Natural killer cell treated with Interleukin-12 subunit alpha and Interleukin-12 subunit beta and Interleukin-15 and Interleukin-18, amount 100 ng/mL, for 72 hours (primary cell): ENCODE data around the gene SNCG. TPM values are rescaled to one million over a fixed set of nuclear protein-coding genes. Genes with fewer than 3 reads are reported as not detected.
"Not testable (repeated sequence)": the region's sequence is repeated elsewhere in the genome, so short reads cannot be mapped to it uniquely, and the experiment has no call there.

ENCODE experiments used
- ATAC-seq, 2 donors: fragments of 150-1000 bp; cut with Tn5 transposase in 1 of 2; sonication (Bioruptor Pico), chemical (Tn5 transposase) in 1 of 2; 2 replicates each; pipeline ENCODE4 v1.10.0; 2021
- DNase-seq: peaks from one replicate; pipeline ENCODE4 v3.0.0; 2022; ENCODE audit warnings: low spot score
- H3K27ac Mint-ChIP-seq, 2 donors: 1 replicate in 1 of 2; 2 replicates in 1 of 2; pipeline ENCODE4 v1.8.0; 2022; ENCODE audit warnings: mixed read lengths in 2 of 2, mild to moderate bottlenecking in 1 of 2, moderate library complexity in 1 of 2
- H3K27me3 Mint-ChIP-seq, 2 donors: 1 replicate in 1 of 2; 2 replicates in 1 of 2; pipeline ENCODE4 v1.8.0; 2022; ENCODE audit warnings: mixed read lengths in 2 of 2
- H3K36me3 Mint-ChIP-seq: one replicate; pipeline ENCODE4 v1.8.0; 2022; ENCODE audit warnings: mixed read lengths
- H3K4me1 Mint-ChIP-seq, 2 donors: 1 replicate in 1 of 2; 2 replicates in 1 of 2; pipeline ENCODE4 v1.8.0; 2022; ENCODE audit warnings: low read depth in 2 of 2, mixed read lengths in 2 of 2, mild to moderate bottlenecking in 1 of 2
- H3K4me3 Mint-ChIP-seq: one replicate; pipeline ENCODE4 v1.8.0; 2022; ENCODE audit warnings: mixed read lengths
- H3K9me3 Mint-ChIP-seq: 2 replicates; pipeline ENCODE4 v1.8.0; 2022; ENCODE audit warnings: mixed read lengths
- total RNA-seq, 2 donors: library from RNA; stranded (reverse); gene quantifications; one replicate each; pipeline ENCODE4 v1.2.3, GENCODE V29; 2022

Gene SNCG
- total RNA-seq, 2 donors from 2014 or later: not detected

DNA sequence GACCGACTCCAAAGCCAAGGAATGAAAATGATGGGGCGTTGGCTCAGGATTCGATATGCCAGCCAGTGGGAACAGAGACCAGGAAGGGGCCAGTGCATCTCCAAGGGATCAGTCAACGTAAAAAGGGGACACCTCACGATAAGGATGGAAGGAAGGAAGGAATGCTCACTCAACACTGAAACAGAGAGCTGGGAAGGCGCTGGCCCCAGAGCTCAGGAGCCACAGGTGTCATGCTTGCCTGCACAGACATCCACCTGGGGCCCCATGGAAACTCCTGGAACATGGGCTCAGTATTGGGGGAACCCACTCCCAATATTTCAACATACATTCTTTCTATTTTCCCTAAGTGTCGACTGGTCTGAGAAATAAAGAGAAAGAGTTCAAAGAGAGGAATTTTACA lies 6.3 kb upstream of the SNCG start:
- DNase-seq (no peak), ATAC-seq (no peak)
- Mint-ChIP-seq H3K4me3 (no peak overlapping the region), H3K27me3 (no peaks in the 10 kb centered on the region), H3K9me3 (peaks cover 8% of the 10 kb centered on the region), H3K36me3 (peaks cover 9% of the 10 kb centered on the region), H3K27ac (no peak overlapping the region), H3K4me1 (peaks cover 0 to 4% of the 10 kb centered on the region in 2 donors)

DNA sequence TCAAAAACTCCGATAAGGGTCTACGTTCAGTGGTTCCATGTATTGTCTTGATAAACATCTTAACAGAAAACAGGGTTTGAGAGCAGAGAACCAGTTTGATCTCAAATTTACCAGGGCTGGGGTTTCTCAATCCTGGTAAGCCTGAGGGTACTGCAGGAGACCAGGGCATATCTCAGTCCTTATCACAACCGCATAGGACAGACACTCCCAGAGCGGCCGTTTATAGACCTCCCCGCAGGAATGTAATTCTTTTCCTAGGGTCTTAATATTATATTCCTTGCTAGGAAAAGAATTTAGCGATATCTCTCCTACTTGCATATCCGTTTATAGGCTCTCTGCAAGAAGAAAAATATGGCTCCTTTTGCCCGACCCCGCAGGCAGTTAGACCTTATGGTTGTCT lies 5.7 kb upstream of the SNCG start:
- not testable (repeated sequence) for H3K9me3 Mint-ChIP-seq, H3K4me1 Mint-ChIP-seq, DNase-seq, H3K36me3 Mint-ChIP-seq, H3K27ac Mint-ChIP-seq, H3K4me3 Mint-ChIP-seq, ATAC-seq, H3K27me3 Mint-ChIP-seq

DNA sequence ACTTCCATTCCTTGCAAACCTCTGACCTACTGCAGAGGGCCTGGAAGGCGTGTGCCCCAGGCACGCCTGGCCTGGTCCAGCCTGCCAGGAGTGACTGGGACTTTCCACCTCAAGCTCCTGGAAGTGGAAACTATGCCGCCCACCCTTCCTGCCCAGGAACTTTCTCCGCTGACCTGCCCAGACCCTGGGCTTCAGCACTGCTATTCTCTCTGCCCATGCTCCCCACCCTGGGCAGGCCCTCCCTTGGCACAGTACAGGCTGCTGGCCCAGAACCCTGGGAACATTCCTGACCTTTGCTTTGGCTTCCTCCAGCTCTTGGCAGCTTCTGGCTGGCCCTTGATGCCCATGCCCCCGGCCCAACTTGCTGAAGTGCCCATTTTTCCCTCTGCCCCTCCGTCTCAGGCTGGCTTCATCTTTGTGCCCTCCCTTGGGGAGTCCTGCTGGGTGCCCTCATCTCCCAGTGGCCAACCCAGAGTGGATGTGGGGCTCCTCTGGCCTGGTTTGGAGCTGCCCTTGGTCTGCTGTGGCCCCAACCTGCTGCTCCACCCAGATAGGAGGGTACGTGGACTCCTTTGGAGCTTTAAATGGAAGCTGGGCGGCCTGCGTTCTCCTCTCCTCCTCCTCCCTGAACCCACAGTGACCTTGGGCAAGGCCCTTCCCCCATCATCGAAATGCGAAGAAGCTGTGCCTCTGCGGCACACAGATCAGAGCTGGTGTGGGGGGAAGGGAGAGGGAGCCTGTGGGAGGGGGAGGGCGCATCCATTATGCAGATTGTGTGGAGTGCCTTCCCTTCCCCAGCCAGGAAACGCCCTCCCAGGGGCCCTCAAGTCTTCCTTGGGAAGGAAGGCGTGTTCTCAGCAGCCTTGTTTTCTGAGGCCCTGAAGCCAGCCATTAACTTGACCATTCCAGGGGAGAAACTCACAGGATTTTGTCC lies 4.4 kb upstream of the SNCG start:
- H3K36me3 Mint-ChIP-seq: peaks cover 9% of the 10 kb centered on the region
- peaks cover 0 to 4% of the 10 kb centered on the region in 2 donors for H3K4me1 Mint-ChIP-seq
- H3K27me3 Mint-ChIP-seq: no peaks in the 10 kb centered on the region
- H3K27ac Mint-ChIP-seq: no peak overlapping the region
- peaks cover 8% of the 10 kb centered on the region for H3K9me3 Mint-ChIP-seq
- no peak for ATAC-seq
- no peak overlapping the region for H3K4me3 Mint-ChIP-seq
- DNase-seq: no peak

DNA sequence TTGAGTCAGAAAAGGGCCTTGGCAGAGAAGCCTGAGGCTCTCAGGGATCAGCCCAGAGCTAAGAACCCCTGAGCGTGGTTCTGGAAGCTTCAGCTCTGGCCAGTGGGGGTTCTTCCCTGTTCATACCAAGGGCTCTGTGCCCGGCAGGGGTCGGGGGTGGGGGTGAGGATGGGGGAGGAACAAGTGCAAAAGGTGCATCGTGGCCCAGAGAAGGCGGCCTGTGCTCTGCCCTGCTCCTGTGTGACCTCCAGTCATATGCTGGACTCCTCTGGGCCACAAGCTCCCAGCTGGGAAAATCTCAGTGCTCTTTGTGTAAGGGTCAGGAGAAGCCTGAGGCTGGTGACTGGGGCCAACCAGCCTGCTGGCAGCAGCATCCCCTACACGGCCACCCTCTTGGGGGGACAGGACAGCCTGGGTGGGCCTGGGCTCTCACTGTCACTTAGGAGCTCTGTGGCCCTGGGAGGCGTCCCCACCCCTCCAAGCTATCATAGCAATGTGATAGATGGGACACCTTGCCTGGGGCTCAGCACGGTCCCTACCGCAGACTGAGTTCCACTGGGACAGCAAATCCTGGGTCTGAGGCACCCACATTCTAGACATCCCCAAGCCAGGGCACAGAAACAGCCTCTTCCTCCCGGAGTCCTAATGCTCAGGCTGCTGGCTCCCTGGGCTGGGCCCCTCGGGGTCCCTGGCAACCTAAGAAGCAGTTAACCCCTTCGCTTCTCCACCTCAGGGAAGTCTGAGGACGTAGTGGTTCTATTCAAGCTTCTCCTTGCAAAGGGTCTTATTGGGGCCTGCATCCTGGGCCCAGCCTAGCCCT lies 3.5 kb upstream of the SNCG start:
- ATAC-seq (no peak), DNase-seq (peak; percentile 55)
- peaks cover 8% of the 10 kb centered on the region for H3K9me3 Mint-ChIP-seq
- peaks cover 0 to 4% of the 10 kb centered on the region in 2 donors for H3K4me1 Mint-ChIP-seq
- no peaks in the 10 kb centered on the region for H3K27me3 Mint-ChIP-seq
- no peak overlapping the region for H3K27ac Mint-ChIP-seq
- H3K4me3 Mint-ChIP-seq: no peak overlapping the region
- H3K36me3 Mint-ChIP-seq: peaks cover 9% of the 10 kb centered on the region

DNA sequence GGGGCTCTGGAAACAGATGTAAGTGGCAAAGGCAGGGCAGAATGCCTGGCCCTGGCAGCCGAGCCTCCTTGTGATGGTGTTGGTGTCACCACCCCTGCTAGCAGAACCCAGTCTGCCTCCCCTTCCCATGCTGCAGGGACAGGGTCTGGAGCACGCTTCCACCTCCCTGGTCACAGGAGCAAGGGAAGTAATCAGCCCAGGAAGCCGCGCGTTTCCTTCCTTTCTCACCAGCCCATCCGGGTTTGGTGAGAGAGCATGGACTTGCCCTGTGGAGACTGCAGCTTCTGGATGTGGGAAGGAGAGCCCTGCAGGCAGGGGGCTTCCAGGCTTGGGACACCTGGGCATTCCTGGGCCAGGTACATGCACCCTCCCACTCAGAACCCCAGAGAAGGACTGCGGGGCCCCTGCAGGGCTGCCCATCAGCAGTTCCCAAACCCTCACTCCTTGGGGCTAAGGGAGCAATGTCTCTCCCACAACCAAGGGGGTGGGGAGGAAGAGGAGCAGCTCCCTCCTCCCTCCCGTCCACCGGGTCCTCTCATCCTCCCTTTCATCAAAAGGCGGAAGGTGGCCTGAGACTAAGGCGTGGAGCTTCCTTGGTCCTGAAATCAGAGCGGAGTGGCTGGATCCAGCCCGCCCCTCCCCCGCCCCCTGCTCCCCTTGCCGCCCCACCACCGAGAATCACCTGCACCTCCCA lies 2.8 kb upstream of the SNCG start:
- Mint-ChIP-seq H3K27ac (no peak overlapping the region), H3K4me3 (no peak overlapping the region), H3K9me3 (peaks cover 8% of the 10 kb centered on the region), H3K27me3 (no peaks in the 10 kb centered on the region), H3K4me1 (no peaks in the 10 kb centered on the region), H3K36me3 (peaks cover 9% of the 10 kb centered on the region)
- ATAC-seq: no peak
- peak; percentile 18 for DNase-seq

DNA sequence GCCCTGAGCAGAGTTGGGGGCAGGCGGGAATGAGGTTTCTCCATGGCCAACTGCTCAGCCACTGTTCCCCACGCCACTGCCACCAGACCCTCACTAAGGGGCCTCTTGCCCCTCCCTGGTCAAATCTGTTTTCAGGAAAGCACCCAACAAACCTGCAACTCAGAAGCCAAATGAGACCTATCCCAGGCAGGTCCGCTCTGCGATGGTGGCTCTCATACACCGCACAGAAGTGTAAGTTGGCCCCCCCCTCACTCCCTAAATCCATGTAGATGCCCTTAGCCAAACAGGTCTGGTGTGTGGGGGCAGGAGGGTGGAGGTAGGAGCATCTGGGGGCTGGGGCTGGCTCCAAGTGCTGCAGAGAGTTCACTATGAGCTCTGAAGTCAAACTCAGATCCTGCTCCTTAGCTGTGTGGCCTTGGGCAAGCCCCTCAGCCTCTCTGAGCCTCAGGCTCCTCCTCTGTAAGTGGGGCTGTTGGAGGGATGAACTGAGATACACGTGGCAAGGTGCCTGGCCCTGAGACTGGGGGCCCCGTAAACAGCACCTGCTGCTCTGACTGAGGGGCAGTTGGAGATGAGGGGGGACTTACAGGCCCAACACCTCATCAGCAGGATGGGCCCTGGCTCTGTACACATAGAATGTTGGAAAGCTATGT lies 2.1 kb upstream of the SNCG start:
- no peak overlapping the region for H3K27ac Mint-ChIP-seq
- no peaks in the 10 kb centered on the region for H3K27me3 Mint-ChIP-seq
- H3K36me3 Mint-ChIP-seq: peaks cover 9% of the 10 kb centered on the region
- peak; percentile 22 for DNase-seq
- no peak overlapping the region for H3K4me3 Mint-ChIP-seq
- no peaks in the 10 kb centered on the region for H3K4me1 Mint-ChIP-seq
- peaks cover 8% of the 10 kb centered on the region for H3K9me3 Mint-ChIP-seq
- ATAC-seq: no peak

DNA sequence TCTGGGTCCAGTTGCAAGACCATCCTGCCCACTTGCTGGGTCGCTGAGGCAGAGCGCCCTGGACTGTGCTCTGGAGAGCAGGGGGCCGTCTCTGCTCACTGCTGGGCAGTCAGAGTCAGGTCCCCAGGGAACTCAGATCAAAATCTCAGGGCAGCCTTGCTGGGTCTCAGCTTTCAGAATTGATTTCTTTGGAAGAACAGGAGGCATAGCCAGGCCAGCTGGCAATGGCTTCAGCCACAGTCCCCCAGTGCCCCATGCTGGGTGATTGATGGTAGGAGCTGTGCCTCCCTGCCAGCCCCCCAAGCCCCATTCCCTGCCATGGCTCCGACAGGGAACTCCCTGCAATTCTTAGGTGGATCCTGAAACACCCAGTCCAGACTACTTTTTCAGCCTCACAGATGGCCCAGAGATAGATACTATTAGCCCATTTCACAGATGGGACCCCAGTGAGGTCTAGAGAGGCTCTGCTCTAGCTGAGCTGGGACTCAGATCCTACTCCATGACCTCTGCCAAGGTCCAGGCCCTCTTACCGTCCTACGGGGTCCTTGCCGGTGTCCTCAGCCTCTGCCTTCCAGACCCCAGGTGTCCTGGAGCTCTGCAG lies 1.5 kb upstream of the SNCG start:
- no peak overlapping the region for H3K4me3 Mint-ChIP-seq
- peaks cover 6% of the 10 kb centered on the region for H3K36me3 Mint-ChIP-seq
- DNase-seq: no peak
- H3K27me3 Mint-ChIP-seq: no peaks in the 10 kb centered on the region
- H3K27ac Mint-ChIP-seq: no peak overlapping the region
- no peaks in the 10 kb centered on the region for H3K4me1 Mint-ChIP-seq
- peaks cover 5% of the 10 kb centered on the region for H3K9me3 Mint-ChIP-seq
- no peak for ATAC-seq

DNA sequence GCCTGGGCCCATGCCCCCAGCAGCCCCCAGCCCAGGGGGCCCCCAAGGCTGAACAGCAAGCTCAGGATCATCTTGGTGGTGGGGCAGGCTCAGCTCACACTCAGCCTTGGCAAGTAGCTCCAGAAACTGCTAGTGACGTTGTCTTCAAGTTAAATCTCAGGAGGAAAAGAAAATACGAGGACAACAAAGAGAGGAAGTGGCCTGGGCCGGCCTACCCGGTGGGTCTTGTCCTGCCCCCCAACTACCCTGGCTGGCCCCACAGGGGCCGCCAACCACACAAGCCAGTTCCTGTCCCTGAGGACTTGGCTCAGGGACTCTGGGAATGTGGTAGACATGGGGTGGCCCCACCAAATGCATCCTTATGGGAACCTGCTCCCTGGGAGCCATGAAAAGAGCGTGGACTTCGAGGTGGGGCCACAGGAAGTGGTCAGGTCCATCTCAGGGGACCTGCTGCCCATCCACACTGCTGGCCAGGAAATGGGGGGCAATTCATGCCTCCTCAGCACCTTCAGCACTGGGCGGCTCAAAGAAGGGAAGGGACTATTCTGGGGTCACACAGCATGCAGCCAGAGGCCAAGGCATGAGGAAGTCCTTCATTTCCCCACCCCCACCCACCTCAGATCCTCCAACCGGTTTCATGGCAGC lies 806 bp upstream of the SNCG start, which contains the start of gene MMRN2:
MMRN2 (minus strand) TSS at position 145 of the 645 bp plus-strand sequence; CDS start at position 71, 74 bp downstream.
- Mint-ChIP-seq H3K27ac (no peak within 1 kb of the TSS), H3K4me1 (no peaks in the 10 kb centered on the region), H3K4me3 (no peak within 1 kb of the TSS), H3K27me3 (no peaks in the 10 kb centered on the region), H3K36me3 (peaks cover under 1% of the 10 kb centered on the region), H3K9me3 (no peaks in the 10 kb centered on the region)
- no peak for ATAC-seq
- no peak for DNase-seq

DNA sequence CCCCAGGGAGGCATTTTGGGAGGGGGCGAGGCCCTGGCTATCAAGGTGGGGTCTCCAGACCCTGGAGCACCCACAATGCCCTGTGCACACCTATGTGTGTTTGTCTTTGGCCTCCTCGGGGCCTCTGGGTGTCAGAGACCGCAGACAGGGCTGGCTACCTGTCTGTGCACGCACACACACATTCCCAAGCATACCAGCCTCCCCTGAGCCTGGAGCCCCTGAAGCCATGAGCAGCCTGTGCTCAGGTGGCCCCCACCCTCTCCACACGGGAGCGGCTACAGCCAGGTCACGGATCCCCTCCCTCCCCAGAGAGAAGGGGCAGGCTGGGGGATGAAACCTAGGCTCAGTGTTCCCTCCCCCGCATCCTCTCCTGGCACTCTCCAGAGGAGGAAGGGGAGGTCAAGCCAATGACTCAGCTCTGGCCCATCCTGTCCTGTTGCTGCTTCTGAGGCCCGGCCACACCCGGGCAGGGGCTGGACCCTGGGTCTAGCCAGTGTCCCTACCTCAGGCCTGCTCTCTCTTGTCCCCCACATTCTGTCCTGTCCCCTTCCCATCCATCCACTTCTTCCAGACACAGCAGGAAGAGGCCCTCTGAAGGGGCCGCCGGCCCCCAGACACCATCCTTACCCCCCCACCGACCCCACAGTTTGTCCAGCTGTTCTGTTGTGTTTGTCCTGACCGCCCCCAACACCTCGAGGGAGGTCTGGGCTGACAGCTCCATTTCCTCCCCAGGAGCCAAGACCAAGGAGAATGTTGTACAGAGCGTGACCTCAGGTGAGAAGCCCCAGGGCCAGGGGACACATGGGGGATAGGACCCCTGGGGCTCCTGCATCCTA lies 720 bp downstream of the SNCG start:
- Mint-ChIP-seq H3K4me3 (no peak overlapping the region), H3K27ac (no peak overlapping the region), H3K4me1 (no peaks in the 10 kb centered on the region), H3K27me3 (no peaks in the 10 kb centered on the region), H3K9me3 (no peaks in the 10 kb centered on the region), H3K36me3 (no peaks in the 10 kb centered on the region)
- ATAC-seq: no peak
- peak; percentile 23 for DNase-seq

DNA sequence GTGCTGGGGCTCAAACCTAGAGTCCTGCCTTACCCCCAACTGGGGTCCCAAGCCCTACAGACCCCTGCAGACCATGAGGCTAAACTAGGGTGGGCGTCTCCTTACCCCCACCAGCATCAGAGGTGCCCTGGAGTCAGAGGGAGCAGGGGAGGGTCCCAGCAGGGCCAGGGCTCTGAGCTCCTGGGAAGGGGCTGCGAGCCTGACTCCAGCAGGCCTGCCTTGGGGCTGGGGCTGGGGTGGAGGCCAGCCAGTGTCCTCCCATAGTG lies 1.3 kb downstream of the SNCG start:
- no peak for ATAC-seq
- H3K27ac Mint-ChIP-seq: no peak overlapping the region
- H3K4me1 Mint-ChIP-seq: no peaks in the 10 kb centered on the region
- H3K9me3 Mint-ChIP-seq: no peaks in the 10 kb centered on the region
- H3K36me3 Mint-ChIP-seq: no peaks in the 10 kb centered on the region
- no peaks in the 10 kb centered on the region for H3K27me3 Mint-ChIP-seq
- no peak overlapping the region for H3K4me3 Mint-ChIP-seq
- DNase-seq: no peak

DNA sequence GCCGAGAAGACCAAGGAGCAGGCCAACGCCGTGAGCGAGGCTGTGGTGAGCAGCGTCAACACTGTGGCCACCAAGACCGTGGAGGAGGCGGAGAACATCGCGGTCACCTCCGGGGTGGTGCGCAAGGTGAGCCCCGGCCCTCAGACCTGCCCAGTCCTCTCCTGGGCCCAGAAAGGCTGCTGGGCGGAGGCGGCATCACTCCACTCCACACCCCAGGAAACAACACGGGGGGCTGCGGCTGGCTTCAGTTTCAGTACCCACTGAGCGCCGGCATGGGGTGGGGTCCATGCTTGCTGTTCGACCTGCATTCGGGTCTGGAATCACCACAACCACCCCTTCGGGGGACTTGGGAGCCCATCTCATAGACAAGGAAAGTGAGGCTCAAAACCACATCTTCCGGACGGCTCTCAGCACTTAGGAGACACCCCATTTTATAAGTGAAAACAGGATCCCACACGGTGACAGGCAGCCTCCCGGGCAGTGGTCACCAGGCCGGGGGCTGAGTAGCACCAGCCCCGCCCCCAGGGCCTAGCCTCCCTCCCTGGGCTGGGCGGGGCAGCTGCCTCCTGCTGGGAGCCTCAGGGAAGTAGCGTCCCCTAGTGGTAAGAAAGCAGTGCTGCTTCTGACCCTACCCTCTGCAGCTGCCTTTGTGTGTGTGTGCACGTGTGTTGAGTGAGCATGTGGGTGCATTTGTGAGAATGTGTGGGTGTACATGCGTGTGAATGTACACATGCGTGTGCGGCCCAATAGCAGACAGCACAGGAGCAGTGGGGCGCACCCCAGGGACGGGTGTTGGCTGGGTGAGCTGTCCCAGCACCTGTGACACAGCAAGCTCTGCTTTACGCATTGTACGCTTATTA lies 1.8 kb downstream of the SNCG start:
- H3K27ac Mint-ChIP-seq: no peak overlapping the region
- ATAC-seq: peak; percentile 57 to 66

More for the DNA sequence above, 1.8 kb downstream of the SNCG start:
- Mint-ChIP-seq H3K4me1 (no peaks in the 10 kb centered on the region), H3K9me3 (no peaks in the 10 kb centered on the region), H3K27me3 (peaks cover 0 to 2% of the 10 kb centered on the region in 2 donors), H3K36me3 (no peaks in the 10 kb centered on the region), H3K4me3 (no peak overlapping the region)
- DNase-seq: peak; percentile 57
